ENCODE data around the gene FOXJ3.
A peak's percentile ranks its signal among the peaks of the same experiment; 100 is the strongest.

Gene FOXJ3

DNA sequence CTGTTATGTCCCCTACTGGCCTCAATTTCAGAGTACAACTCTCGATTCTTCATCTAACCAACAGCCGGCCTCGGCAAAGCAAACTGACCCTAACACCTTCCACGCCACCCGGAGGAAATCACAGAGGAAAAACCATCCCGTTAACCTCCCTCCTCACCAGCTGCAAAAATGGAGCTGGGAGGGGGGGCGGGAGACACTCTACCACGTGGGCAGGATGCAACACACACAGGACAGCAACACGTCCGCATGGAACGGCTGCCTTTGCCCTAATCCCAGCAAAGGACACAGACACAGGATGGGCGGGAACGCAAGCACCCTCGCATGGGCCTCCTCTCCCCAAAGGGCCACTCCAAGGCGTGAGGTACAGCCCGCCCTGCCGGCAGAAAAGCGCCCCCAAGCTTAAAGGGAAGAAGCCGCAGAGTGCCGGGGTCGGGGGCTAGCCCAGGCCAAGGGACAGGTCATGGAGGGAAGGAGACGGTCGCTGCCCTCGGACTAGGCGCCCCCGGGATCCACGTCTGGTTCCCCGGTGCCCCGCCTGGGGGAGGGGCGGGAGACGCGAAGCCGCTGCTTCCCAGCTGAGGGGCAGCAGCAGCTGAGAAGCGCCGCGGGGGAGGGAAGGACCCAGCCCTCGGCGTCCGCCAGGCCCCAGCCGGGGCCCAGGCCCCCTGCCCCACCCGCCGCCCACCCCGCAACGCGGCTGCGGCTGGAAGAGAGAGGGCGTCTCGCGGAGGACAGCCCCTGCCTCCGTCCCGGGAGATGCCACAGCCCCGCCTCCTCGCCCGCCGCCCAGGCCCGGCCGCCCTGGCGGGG, 590 bp downstream of the FOXJ3 start:
- peak in 1 of 2 donors; percentile 8 for DNase-seq (ENCODE audit: low read depth in 2 of 2, low spot score in 1 of 2)

DNA sequence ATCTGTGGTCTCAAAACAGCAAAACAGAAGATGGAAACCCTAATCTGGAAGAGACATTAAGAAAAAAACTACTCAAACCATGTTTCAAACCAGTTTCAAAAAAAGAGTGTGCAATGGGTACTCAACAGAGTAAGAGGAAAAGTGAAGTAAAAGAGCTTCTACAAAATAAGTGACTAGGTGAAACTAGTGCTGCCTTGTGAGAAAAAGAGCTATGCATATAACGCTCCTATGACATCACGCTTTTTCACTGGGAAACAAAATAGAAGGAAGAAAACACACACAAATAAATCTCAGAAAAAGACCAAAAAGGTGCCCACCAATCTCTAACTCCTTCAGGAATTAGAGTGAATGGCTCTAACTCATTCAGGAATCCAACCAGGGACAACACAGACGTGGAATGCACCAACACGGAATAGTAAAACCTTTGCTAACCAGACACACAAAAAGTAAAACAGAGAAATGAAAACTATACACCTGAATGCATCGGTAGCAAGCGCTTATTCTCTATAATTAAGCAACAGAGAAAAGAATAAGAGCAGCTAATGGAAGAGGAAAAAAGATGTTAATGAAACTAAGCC, 1.3 kb downstream of the FOXJ3 start:
- DNase-seq (ENCODE audit: low read depth in 2 of 2, low spot score in 1 of 2): no peak

DNA sequence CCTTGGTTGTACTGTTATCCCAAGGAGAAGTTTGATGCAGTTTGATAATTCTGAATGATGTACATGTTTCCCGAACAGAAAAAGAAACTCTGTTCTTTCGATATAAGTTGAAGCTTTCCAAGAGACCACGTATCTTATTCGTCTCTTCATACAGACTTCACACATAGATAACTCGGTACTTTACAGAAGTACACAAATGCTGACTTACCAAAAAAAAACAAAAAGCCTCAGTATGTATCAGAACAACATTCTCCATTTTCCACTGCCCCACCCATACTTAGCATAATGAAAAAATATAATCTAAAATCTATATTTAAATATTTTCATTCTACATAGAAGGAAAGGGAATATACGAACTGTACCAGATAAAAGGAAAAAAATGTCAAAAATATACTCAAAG, 2.2 kb downstream of the FOXJ3 start:
- DNase-seq (ENCODE audit: low read depth in 2 of 2, low spot score in 1 of 2): no peak

DNA sequence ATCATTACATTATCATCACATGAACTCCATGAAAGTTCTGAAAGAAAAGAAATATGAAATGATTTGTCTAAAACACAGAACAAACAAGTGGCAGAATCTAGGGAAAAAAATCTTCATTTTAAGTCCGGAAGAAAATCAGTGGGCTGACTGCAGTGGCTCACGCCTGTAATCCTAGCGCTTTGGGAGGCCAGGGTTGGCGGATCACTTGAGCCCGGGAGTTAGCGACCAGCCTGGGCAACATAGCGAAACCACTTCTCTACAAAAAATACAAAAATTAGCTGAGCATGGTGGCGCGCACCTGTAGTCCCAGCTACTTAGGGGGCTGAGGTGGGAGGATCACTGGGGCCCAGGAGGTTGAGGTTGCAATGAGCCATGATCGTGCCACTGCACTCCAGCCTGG, 4.8 kb downstream of the FOXJ3 start:
- no peak for DNase-seq (ENCODE audit: low read depth in 2 of 2, low spot score in 1 of 2)

DNA sequence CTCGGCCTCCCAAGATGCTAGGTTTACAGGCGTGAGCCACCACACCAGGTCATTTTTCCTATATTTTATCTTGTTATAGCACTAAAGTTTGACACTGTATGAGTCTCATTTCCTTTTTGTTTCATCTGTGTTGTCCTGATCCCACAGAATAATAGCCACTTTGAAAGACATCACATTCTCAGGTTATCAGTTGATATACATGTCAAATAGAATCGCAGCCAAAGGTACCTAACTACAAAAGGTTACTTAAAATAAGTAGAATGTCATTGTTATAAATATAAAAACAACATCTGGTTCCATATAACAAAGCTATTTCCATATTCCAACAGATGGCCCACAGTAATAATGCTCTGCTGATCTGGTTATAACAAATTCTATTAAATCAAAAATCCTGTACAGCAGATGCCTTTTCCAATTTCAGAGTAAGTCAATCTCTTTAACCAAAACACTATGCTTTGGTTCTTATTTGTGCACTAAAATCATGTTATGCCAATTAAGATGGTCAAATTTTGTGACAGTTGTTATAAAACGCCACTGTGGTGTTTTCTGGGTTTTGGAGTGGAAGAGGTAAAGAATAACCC, 6.0 kb downstream of the FOXJ3 start:
- no peak for DNase-seq (ENCODE audit: low read depth in 2 of 2, low spot score in 1 of 2)

DNA sequence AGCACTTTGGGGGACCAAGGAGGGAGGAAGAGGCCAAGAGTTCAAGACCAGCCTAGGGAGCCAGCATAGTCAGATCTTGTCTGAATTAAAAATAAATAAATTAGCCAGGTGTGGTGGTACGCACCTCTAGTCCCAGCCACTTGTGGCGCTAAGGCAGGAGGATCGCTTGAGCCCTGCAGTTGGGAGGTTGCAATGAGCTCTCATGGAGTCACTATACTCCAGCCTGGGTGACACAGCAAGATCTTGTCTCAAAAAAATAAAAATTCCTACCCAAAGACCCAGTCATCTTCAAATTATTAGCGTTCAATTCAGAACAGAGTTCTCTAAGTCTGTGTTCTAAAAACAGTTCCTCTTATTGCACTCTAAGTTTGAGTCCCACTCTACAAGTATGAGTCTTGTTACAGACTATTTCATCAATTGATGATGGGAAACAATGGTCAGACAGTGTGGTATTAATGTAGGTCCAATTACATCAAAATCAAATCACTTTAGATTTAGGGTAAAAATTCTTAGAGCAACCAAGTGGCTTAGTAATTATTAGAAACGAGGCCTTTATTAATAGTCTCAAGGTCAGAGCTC, 6.9 kb downstream of the FOXJ3 start:
- DNase-seq (ENCODE audit: low read depth in 2 of 2, low spot score in 1 of 2): no peak

DNA sequence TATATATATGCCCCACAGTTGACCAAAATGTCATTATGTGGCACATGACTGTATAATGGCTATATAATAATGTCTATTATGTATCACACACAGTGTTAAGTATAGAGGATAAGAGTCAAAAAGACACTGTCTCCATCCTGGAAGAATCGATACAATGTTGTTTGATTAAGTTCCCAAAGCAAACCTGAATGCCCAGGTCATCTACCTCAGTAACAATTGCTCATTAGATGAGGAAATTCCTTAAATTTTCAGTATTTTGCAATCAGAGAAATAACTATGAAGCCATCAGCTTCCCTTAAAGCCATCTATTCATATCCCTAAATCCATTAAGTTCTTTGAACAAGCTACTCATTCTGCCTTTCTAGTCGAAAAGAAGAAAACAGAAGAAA, 10.0 kb downstream of the FOXJ3 start:
- no peak for DNase-seq (ENCODE audit: low read depth in 2 of 2, low spot score in 1 of 2)

DNA sequence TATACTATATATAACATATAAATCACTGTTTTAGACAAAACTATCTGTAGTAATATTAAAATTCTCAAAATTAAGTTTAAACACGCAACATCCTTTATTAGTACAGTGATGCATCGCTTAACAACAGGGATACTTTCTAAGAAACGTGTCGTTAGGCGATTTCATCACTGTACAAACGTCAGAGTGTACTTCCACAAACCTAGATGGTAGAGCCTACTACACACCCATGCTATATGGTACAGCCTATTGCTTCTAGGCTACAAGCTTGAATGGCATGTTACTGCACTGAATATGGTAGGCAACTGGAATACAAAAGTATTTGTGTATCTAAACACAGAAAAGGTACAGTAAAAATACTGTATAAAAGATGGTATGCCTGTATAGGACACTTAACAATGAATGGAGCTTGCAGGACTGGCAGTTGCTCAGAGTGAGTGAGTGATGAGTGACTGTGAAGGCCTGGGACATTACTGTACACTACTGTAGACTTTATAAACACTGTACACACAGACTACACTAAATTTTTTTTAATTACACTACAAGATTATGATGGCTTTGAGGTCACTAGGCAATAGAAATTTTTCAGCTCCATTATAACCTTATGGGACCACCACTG, 10.5 kb downstream of the FOXJ3 start:
- no peak for DNase-seq (ENCODE audit: low read depth in 2 of 2, low spot score in 1 of 2)

DNA sequence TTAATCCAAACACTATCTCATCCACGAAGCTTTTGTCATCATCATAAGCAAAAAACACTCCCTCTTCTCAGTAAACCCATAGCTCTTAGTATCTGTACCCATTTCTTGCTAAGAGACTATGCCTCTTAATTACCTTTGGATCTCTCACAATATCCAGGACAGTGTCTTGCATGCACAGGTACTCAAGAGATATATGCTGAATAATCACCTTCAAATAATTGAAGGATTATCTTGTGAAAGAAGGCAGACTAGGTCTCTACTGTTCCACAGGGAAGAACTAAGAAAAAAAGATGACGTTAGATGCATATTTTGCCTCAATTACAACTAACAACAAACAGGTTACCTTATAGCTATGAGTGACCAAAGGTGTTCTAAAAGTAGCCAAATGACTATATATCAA, 11.5 kb downstream of the FOXJ3 start:
- DNase-seq (ENCODE audit: low read depth in 2 of 2, low spot score in 1 of 2): no peak

DNA sequence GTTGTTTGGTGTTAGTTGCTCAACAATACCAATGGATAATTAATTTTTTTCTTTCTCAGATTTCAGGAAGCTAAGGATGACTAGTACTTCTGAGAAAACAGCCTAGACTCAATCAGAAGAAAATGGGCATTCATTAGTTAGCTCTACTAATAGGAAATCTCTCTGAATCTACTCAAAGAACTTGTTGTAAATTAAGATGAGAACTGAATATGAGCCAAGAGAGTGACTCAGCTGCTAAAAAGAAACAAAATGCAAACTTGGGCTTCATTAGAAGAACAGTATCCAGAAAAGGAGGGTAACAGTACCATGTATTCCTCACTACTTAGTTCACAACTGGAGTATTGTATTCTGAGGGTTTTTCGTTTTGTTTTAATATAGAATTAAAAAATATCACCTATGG, 12.5 kb downstream of the FOXJ3 start:
- DNase-seq (ENCODE audit: low read depth in 2 of 2, low spot score in 1 of 2): no peak

DNA sequence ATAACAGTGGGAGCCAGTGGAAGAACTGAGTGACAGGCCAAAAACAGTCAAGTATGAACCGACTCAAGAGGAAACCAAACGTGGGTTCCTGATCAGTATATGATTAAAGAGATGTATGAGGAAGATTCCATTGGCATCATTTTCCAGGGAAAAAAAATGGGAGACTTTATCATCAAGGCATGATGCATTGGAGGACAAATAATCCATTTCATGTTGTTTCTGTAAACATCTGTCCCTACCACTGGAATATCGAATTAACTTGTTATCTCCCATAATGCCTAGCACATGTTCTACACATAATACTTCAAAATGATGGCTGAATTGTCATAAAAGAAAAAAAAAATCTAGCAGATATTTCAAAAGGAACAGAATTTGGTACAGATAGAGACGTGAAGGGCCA, 13.3 kb downstream of the FOXJ3 start:
- DNase-seq (ENCODE audit: low read depth in 2 of 2, low spot score in 1 of 2): no peak

DNA sequence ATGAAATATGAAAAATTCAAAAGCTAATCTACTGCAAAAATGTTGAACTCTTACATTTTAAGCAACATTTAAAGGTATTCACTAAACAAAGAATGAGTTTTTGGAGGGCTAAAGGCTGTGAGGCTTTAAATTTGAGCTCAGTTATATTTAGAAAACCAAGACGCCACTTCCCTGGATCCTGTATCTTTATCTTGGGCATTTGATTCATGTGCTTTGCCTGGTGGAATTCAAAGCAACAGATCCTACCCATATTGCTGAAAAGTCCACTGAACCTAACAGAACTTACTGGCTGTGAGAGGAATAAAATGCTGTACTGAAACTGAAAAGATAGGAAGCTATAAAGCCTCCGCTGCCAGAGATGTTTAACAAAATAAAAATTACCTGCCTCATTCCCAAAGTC, 14.3 kb downstream of the FOXJ3 start:
- no peak for DNase-seq (ENCODE audit: low read depth in 2 of 2, low spot score in 1 of 2)

DNA sequence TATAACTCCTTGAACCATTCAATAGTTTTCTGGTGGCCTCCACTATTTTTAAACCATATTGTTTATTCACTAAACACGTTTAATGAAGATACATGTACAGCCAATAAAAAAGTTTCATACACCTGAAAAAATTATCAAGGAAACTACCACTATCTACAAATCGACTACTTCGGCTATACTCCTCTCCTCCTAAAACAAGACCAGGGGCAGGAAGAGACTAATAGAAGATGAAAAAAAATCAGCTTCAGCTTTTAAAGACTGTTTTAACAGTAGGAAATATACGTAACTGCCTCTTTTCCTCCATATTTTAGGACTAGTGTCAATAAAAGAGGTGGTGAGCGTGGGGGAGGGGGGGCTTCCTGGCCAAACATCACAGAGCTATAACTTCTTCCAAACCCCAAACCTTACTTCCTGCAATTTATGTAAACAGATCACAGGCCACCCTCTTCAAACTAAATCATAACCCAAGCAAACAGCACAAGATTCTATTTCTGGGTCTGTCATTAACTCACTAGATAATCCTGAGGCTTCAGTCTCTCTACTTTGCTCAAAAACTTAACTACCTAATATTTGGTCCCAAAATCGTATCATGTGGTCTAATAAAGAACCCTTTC, 15.1 kb downstream of the FOXJ3 start:
- no peak for DNase-seq (ENCODE audit: low read depth in 2 of 2, low spot score in 1 of 2)

DNA sequence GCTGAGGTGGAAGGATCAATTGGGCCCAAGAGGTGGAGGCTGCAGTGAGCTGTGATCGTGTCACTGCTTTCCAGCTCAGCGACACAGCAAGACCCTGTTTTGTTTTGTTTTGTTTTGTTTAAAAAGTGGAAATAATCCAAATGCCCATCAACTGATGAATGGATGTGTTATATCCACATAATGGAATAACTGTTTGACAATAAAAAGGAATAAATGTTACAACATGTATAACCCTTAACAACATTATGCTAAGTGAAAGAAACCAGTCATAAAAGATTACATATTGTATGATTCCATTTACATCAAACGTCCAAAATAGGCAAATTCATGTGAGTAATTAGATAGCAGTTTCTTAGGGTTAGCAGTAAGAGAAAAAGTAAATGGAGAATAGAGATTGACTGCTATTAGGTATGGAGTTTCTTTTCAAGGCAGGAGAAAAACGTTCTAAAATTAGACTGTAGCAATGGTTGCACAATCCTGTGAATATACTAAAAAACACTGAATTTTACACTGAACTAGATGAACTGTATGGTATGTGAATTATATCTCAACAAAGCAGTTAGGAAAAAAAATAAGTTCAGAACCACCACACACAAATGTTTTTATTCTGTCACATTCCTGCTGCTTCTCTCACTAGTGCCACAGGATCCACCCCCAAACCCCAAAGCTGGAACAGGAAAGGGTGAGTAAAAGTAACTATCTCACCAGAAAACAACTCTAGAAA, 15.7 kb downstream of the FOXJ3 start:
- no peak for DNase-seq (ENCODE audit: low read depth in 2 of 2, low spot score in 1 of 2)

DNA sequence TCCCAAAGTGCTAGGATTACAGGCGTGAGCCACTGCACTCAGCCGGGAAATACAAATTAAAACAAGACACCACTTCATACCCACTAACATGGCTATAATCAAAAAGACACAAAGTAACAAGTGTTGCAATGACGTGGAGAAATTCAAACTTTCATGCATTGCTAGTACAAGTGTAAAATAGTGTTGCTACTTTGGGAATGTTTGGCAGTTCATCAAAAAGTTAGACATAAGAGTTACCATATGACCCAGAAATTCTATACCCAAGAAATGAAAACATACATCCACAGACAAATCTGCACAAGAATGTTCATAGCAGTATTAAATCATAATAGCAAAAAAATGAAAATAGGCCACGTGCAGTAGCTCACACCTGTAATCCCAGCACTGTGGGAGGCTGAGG, 16.4 kb downstream of the FOXJ3 start:
- DNase-seq (ENCODE audit: low read depth in 2 of 2, low spot score in 1 of 2): no peak

DNA sequence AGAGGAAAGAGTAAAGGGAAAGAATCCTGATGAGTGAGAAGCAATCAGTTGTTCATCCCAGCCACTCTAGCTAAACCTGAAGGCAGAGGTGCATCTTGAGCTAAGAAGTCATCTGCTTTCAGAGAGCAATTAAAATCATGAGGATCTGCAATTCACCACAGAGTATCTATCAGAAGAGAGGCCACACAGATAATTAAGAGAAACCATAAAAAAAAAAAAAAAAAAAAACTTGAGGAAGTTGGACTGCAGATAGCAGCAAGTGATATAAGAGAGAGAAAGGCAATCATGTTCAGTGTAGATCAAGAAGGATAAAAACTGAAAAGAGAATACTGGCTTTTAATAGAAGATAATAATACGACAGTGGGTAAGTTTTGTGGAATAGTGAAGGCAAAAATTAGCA, 17.7 kb downstream of the FOXJ3 start:
- no peak for DNase-seq (ENCODE audit: low read depth in 2 of 2, low spot score in 1 of 2)

DNA sequence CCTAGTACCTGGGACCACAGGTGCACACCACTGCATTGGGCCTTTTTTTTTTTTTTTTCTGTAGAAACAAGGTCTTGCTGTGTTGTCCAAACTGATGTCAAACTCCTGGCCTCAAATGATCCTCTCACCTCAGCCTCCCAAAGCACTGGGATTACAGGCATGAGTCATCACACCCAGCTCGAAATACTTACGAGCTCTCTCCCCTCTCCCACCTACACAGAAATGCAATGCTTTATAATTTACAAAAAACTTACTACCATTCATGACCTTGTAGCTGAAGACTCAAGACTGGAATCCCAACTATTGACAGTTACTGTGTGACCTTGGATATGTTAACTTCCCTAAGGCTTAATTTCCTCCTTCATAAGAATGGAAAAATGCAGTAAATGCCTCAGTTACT, 18.7 kb downstream of the FOXJ3 start:
- no peak for DNase-seq (ENCODE audit: low read depth in 2 of 2, low spot score in 1 of 2)

DNA sequence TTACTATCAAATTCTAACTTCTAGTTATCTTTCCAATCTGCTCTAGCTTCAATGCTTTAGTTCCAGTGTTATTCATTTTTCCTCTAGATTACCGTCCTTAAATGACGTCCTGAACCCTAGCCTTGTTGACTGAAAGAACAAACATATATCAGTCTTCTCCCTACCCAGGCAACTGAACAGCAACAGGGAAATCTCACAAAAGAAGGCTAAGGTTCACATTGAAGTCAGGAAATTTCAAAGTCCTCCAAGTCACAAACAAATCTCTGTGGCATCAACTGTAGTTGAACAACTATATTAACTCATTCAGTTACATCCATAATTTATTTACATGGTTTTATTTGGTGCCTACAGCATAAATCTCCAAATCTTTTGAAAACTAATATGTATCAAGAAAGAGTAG, 19.5 kb downstream of the FOXJ3 start:
- no peak for DNase-seq (ENCODE audit: low read depth in 2 of 2, low spot score in 1 of 2)

DNA sequence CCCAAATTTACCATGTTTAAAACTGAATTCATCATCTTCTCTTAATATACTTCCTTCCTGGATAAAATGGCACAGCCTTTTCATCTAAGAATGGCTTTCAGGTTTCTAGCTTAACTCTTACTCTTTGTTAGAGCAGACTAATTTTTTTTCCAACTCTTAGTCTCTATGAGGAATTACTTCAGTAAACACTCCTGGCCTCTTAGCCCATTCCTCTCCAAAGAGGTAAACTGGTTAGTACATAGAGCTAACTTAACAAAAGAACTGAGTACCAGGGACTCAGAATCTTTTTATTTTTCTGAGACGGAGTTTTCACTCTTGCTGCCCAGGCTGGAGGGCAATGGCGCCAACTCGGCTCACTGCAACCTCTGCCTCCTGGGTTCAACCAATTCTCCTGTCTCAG, 21.1 kb downstream of the FOXJ3 start:
- no peak for DNase-seq (ENCODE audit: low read depth in 2 of 2, low spot score in 1 of 2)

DNA sequence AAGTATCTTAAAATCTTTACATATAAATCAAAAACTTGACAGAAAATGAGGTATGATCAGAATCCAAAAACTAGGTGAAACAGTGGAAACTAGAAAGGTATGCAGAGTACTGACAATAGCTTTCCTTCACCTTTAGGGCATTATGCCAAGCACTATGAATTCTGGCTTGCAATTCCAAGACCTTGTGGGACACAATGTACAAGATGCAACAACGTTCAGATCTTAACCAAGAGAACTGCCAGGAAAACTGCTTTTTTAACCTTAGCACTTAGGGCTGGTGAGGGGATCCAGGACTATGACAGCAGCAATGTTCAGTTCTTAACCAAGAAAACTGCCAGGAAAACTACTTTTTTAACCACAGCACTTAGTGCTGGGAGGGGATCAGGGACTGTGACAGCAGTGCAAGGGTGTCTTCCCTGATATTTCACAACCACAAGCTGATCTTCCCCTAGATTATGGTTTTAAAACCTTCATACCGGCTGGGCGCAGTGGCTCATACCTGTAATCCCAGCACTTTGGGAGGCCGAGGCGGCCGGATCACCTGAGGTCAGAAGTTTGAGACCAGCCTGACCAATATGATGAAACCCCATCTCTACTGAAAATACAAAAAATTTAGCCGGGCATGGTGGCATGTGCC, 22.3 kb downstream of the FOXJ3 start:
- no peak for DNase-seq (ENCODE audit: low read depth in 2 of 2, low spot score in 1 of 2)

All from stimulated activated CD8-positive, alpha-beta memory T cell treated with anti-CD3 and anti-CD28 coated beads, Interleukin-4, amount 100 ng/mL, for 4 hours (primary cell).